Panc1 (cell line): ENCODE measurements around the gene CCDC85C.

ENCODE experiments used
- CTCF ChIP-seq: fragments of 450-650 bp; IDR thresholded peaks from 2 replicates; pipeline ENCODE4 v1.5.1; 2017; ENCODE audit warnings: mild to moderate bottlenecking
- REST ChIP-seq, 2 experiments: IDR thresholded peaks; 2 replicates each; pipeline ENCODE4 v1.6.1; 2011 to 2012; ENCODE audit warnings: low read depth in 2 of 2, control low read depth in 1 of 2, low read length in 1 of 2, mild to moderate bottlenecking in 1 of 2, moderate library complexity in 1 of 2; ENCODE audit not compliant: insufficient read depth in 1 of 2

GRCh38 chr14:99522457-99522891, 81.5 kb downstream of the CCDC85C start:
- no peak for TF ChIP-seq CTCF
- no peak for TF ChIP-seq REST (IDR thresholded peaks at IDR 0.05; ENCODE audit: insufficient read depth in 1 of 2, low read depth in 2 of 2, low read length in 1 of 2)
